Astrocyte (in vitro differentiated cells and primary cell): ENCODE measurements around the gene ALDH3A1. TPM values are rescaled to one million over a fixed set of nuclear protein-coding genes. Genes with fewer than 3 reads are reported as not detected.

Experiments
- DNase-seq: peaks from one replicate; pipeline ENCODE4 v3.0.0-alpha.2; 2010; ENCODE audit warnings: low read depth
- FAIRE-seq: peaks from 2 replicates; lab custom pipeline; 2011; peaks lifted over from hg19 to GRCh38; lab: Jason Lieb, UNC
- H2AFZ ChIP-seq: 2 replicates; pipeline ENCODE4 v1.6.0; 2012; ENCODE audit warnings: low read depth, low read length, inconsistent platforms
- H3K27ac ChIP-seq: 2 replicates; pipeline ENCODE4 v1.5.1; 2011; ENCODE audit warnings: low read depth, low read length, inconsistent platforms
- H3K27me3 ChIP-seq: 2 replicates; pipeline ENCODE4 v1.6.0; 2011; ENCODE audit warnings: low read length, inconsistent platforms; ENCODE audit not compliant: insufficient read depth
- H3K36me3 ChIP-seq: 2 replicates; pipeline ENCODE4 v1.5.1; 2011; ENCODE audit warnings: low read length, inconsistent platforms; ENCODE audit not compliant: insufficient read depth
- H3K4me1 ChIP-seq: 2 replicates; pipeline ENCODE4 v1.5.1; 2011; ENCODE audit warnings: low read length, inconsistent platforms; ENCODE audit not compliant: insufficient read depth
- H3K4me2 ChIP-seq: 2 replicates; pipeline ENCODE4 v1.6.0; 2012; ENCODE audit warnings: low read length, inconsistent platforms
- H3K4me3 ChIP-seq: 2 replicates; pipeline ENCODE4 v1.5.1; 2011; ENCODE audit warnings: low read depth, mild to moderate bottlenecking, low read length, inconsistent platforms; ENCODE audit not compliant: insufficient read depth
- H3K79me2 ChIP-seq: 2 replicates; pipeline ENCODE4 v1.6.0; 2012; ENCODE audit warnings: mild to moderate bottlenecking, low read length, inconsistent platforms; ENCODE audit not compliant: insufficient read depth
- H3K9ac ChIP-seq: 2 replicates; pipeline ENCODE4 v1.6.0; 2012; ENCODE audit warnings: mild to moderate bottlenecking, low read length, inconsistent platforms
- H3K9me3 ChIP-seq: 2 replicates; pipeline ENCODE4 v1.5.1; 2012; ENCODE audit warnings: low read depth, mild to moderate bottlenecking, low read length, inconsistent platforms; ENCODE audit not compliant: insufficient read depth
- H4K20me1 ChIP-seq: 2 replicates; pipeline ENCODE4 v1.6.0; 2012; ENCODE audit warnings: low read length, inconsistent platforms; ENCODE audit not compliant: insufficient read depth
- H3K27ac Mint-ChIP-seq: one replicate; pipeline ENCODE4 v1.8.0; 2021; ENCODE audit warnings: mild to moderate bottlenecking, mixed read lengths; ENCODE audit not compliant: unreplicated experiment
- H3K27me3 Mint-ChIP-seq: one replicate; pipeline ENCODE4 v1.8.0; 2021; ENCODE audit warnings: low read depth, mixed read lengths; ENCODE audit not compliant: unreplicated experiment
- H3K36me3 Mint-ChIP-seq: one replicate; pipeline ENCODE4 v1.8.0; 2021; ENCODE audit warnings: low read depth, mixed read lengths; ENCODE audit not compliant: unreplicated experiment
- H3K4me1 Mint-ChIP-seq: one replicate; pipeline ENCODE4 v1.8.0; 2021; ENCODE audit warnings: low read depth, mixed read lengths; ENCODE audit not compliant: unreplicated experiment
- H3K4me3 Mint-ChIP-seq: one replicate; pipeline ENCODE4 v1.8.0; 2021; ENCODE audit warnings: mild to moderate bottlenecking, moderate library complexity, mixed read lengths; ENCODE audit not compliant: unreplicated experiment
- H3K9me3 Mint-ChIP-seq: one replicate; pipeline ENCODE4 v1.8.0; 2021; ENCODE audit warnings: mild to moderate bottlenecking, mixed read lengths; ENCODE audit not compliant: unreplicated experiment
- EZH2 ChIP-seq: IDR thresholded peaks from 2 replicates; pipeline ENCODE4 v1.6.1; 2012; ENCODE audit warnings: mild to moderate bottlenecking, low read length, inconsistent platforms; ENCODE audit not compliant: insufficient read depth
- total RNA-seq: library from RNA; stranded (reverse); gene quantifications from 2 replicates; pipeline ENCODE4 v1.2.1, GENCODE V29; 2021
- TF ChIP-seq, protein P1 (sequence below): IDR thresholded peaks from 2 replicates; pipeline ENCODE4 v1.5.1; 2011; ENCODE audit warnings: low read depth, mild to moderate bottlenecking, inconsistent platforms, low read length, moderate library complexity; ENCODE audit not compliant: insufficient read depth

Gene ALDH3A1
- total RNA-seq, 1 donor from 2014 or later, result not detected

DNA sequence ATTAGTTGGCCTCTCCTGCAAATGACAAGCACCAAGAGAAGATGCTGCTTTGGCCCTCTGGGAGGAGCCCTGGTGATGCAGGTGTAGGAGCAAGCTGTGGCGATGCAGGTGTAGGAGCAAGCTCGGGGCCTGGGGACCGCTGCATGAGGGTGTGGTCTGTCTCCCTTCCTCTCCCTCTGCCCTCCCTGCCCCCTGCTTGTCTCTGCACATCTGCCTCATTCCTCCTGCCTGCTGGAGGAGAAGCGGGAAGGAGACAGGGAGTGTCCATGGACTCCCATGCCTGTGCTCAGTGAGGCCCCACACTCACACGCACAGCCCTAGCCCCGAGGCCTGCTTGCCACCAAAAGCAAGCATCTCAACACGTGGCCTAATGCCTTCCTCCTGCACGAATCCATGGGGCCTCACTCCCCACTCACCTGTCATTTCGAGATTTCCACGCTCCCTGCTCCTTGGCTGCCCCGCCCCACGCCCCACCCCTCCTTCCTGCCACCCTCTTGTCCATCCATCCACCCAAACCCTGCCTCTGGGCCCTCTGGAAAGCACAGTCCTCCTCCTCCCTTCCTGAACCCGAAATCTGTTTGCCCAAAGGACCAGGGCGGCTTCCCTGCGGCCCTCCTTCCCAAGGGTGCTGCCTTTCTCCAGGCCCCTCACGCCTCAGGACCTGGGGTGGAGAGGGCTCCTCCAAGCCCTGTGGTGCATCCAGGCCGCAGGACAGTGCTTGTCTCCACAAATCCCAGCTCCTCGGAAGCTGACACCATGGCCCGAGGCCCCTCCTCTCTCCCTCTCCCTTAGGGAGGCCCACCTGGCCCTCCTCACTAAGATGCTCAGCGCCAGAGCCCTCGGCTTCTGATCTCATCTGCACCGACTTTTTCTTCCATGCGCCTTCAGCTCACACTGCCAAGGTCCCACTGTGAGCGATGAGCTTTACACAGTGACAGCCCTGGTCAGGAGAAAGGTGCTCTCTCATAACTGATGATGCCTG lies 11.8 kb upstream of the ALDH3A1 start:
- H3K4me3 ChIP-seq, result no peak overlapping the region
- peaks cover 2% of the 10 kb centered on the region for H3K9me3 Mint-ChIP-seq
- no peaks in the 10 kb centered on the region for H3K36me3 ChIP-seq
- H2AFZ ChIP-seq, result no peak overlapping the region
- no peaks in the 10 kb centered on the region for H3K79me2 ChIP-seq
- H3K36me3 Mint-ChIP-seq, result no peaks in the 10 kb centered on the region
- DNase-seq (no peak), FAIRE-seq (no peak)
- peaks cover 15% of the 10 kb centered on the region for H3K27me3 ChIP-seq
- H3K27ac ChIP-seq, result no peak overlapping the region
- no peaks in the 10 kb centered on the region for H4K20me1 ChIP-seq
- no peak overlapping the region for H3K4me3 Mint-ChIP-seq
- peaks cover 3% of the 10 kb centered on the region for H3K4me1 ChIP-seq
- peaks cover 57% of the 10 kb centered on the region for H3K27me3 Mint-ChIP-seq
- no peaks in the 10 kb centered on the region for H3K4me1 Mint-ChIP-seq
- H3K9ac ChIP-seq, result no peak overlapping the region
- no peaks in the 10 kb centered on the region for H3K9me3 ChIP-seq
- TF ChIP-seq, protein P1, sequence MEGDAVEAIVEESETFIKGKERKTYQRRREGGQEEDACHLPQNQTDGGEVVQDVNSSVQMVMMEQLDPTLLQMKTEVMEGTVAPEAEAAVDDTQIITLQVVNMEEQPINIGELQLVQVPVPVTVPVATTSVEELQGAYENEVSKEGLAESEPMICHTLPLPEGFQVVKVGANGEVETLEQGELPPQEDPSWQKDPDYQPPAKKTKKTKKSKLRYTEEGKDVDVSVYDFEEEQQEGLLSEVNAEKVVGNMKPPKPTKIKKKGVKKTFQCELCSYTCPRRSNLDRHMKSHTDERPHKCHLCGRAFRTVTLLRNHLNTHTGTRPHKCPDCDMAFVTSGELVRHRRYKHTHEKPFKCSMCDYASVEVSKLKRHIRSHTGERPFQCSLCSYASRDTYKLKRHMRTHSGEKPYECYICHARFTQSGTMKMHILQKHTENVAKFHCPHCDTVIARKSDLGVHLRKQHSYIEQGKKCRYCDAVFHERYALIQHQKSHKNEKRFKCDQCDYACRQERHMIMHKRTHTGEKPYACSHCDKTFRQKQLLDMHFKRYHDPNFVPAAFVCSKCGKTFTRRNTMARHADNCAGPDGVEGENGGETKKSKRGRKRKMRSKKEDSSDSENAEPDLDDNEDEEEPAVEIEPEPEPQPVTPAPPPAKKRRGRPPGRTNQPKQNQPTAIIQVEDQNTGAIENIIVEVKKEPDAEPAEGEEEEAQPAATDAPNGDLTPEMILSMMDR, result no peak
- TF ChIP-seq EZH2, result no peak
- H3K4me2 ChIP-seq, result no peak overlapping the region
- no peak overlapping the region for H3K27ac Mint-ChIP-seq

DNA sequence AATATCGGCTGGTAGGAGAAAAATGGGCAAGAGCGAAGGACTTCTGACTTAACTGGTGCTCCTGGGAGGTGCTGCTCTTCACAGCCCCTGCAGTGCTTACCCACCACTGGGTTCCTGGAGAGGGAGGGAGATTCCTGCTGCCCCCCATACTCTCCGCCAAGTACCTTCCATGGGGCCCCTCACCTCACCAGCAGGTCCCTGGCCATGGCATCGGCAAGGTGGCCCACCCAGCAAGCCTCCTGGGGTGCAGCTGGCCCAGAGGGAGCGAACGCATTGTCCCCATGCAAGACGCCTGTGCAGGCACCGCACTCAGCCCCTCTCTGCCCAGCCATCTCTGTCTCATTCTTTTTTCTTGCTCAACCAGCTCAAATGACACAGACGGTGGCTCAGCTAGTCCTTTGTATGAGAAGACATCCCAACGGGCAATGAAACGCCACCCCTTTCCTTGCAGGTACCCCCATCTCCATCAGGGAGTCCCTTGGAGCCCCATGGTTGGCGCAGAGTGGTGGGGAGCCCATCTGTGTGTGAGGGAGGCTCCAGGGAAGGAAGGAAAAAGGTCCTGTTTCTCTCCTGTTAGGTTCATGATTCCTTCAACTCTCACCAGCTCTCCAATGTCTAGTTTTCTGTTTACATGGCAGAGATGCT lies 9.6 kb upstream of the ALDH3A1 start:
- peaks cover 7% of the 10 kb centered on the region for H3K4me1 Mint-ChIP-seq
- Histone ChIP-seq H3K4me3 (no peak overlapping the region), H3K36me3 (no peaks in the 10 kb centered on the region), H3K27me3 (peaks cover 9% of the 10 kb centered on the region), H3K4me2 (no peak overlapping the region), H2AFZ (no peak overlapping the region), H3K9me3 (no peaks in the 10 kb centered on the region), H3K27ac (no peak overlapping the region), H3K4me1 (peaks cover 15% of the 10 kb centered on the region), H3K79me2 (no peaks in the 10 kb centered on the region), H3K9ac (no peak overlapping the region), H4K20me1 (no peaks in the 10 kb centered on the region)
- no peak for FAIRE-seq
- TF ChIP-seq, protein P1, result no peak
- no peak for TF ChIP-seq EZH2
- no peak overlapping the region for H3K4me3 Mint-ChIP-seq
- H3K36me3 Mint-ChIP-seq, result no peaks in the 10 kb centered on the region
- DNase-seq, result no peak
- H3K9me3 Mint-ChIP-seq, result peaks cover 2% of the 10 kb centered on the region
- H3K27me3 Mint-ChIP-seq, result peaks cover 44% of the 10 kb centered on the region
- no peak overlapping the region for H3K27ac Mint-ChIP-seq
